Activated T-cell treated with anti-CD3 and anti-CD28 coated beads, Interleukin-2, amount 50 U/mL, for 4 hours (primary cell): Measurements from ENCODE around the gene TMEM59L. TPM values are rescaled to one million over a fixed set of nuclear protein-coding genes. Genes with fewer than 3 reads are reported as not detected.
A peak's percentile ranks its signal among the peaks of the same experiment; 100 is the strongest.

Experiments used
- ATAC-seq, 2 donors: fragments of 200-7000 bp; cut with Tn5 transposase; one replicate each; pipeline ENCODE4 v1.10.0; 2021
- DNase-seq: peaks from one replicate; pipeline ENCODE4 v3.0.0-alpha.2; 2020
- H3K27me3 Mint-ChIP-seq: one replicate; pipeline ENCODE4 v1.8.0; 2021; ENCODE audit warnings: low read depth, mixed read lengths
- H3K36me3 Mint-ChIP-seq: one replicate; pipeline ENCODE4 v1.8.0; 2022; ENCODE audit warnings: mixed read lengths; ENCODE audit not compliant: insufficient read depth
- H3K4me1 Mint-ChIP-seq: one replicate; pipeline ENCODE4 v1.8.0; 2021; ENCODE audit warnings: low read depth, mixed read lengths
- H3K4me3 Mint-ChIP-seq: one replicate; pipeline ENCODE4 v1.8.0; 2021; ENCODE audit warnings: mild to moderate bottlenecking, moderate library complexity, mixed read lengths
- H3K9me3 Mint-ChIP-seq: one replicate; pipeline ENCODE4 v1.8.0; 2021; ENCODE audit warnings: mixed read lengths
- total RNA-seq, 3 donors: library from RNA; stranded (reverse); gene quantifications; one replicate each; pipeline ENCODE4 v1.2.1, GENCODE V29; 2021

The TMEM59L gene
- total RNA-seq, 3 donors from 2014 or later: not detected

DNA sequence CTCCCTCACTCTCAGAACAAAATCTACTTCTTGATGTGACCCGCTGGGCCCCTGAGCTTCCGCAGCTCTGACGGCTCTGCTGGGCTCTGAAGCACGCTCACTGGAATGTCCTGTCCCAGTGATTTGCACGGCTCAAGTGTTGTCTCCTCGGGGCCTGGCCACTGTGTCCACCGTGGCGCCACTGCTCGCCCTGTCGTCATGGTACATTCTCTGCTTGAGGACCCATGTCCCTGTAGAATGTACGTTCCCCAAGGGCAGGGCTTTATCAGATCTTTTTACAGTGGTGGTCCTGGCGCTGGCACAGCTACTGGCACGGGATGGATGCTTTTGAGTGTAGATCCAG lies 36.3 kb downstream of the TMEM59L start:
- ATAC-seq (no peak), DNase-seq (no peak)
- Mint-ChIP-seq H3K4me3 (no peak overlapping the region), H3K27me3 (no peaks in the 10 kb centered on the region), H3K9me3 (no peaks in the 10 kb centered on the region), H3K4me1 (peaks cover 10% of the 10 kb centered on the region), H3K36me3 (peaks cover 1% of the 10 kb centered on the region)

DNA sequence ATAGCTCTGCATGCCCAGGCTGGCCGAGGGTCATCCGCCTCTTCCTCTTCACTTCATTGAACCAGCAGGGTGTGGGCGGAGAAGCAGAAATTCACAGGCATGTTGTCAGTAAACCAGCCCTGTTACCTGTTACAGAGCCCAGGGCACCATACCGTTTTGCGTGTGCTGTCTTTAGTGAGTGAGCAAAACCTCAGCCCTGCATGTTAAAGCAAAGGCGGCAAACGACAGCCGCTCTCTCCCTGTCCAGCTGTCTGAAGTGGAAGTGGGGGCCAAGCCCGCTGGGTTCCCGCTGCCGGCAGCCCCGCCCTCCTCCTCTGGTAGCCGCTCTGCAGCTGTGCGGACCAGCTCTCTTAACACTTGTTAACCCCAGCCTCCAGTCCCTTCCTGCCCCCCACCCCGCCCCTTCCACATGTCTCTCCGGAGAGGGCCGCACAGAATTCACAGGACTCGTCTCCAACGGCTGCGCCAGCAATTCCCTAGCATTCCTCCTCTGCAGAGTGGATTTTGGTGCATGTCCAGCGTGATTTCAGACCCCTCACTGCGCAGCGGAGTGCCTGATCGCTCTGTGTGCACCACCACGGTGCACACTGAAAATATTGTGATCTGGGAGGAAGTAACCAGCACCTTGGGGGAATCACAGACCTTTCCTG lies 36.8 kb downstream of the TMEM59L start:
- no peak for DNase-seq
- Mint-ChIP-seq H3K27me3 (no peaks in the 10 kb centered on the region), H3K9me3 (no peaks in the 10 kb centered on the region), H3K36me3 (peaks cover 1% of the 10 kb centered on the region), H3K4me3 (no peak overlapping the region), H3K4me1 (peaks cover 8% of the 10 kb centered on the region)
- peak in 1 of 2 donors; percentile 26 for ATAC-seq

DNA sequence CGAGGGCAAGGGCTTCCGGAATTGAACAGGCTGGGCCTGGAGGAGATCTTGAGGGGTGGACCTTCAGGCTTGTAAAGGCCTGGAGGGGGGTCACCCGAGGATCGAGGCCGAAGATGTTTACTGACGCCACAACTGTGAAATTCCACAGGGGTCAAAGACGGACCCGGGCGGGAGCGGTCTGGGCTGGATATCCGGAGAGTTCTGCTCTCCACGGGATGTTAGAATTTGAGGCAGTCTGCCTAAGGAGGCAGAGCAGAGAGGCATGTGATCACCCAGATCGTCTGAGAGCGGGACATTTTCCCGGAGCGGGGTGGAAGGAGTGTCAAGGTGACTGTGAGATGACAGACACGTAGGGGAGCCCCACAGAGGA lies 37.3 kb downstream of the TMEM59L start:
- Mint-ChIP-seq H3K4me3 (no peak overlapping the region), H3K4me1 (peaks cover 8% of the 10 kb centered on the region), H3K36me3 (peaks cover 1% of the 10 kb centered on the region), H3K9me3 (no peaks in the 10 kb centered on the region), H3K27me3 (no peaks in the 10 kb centered on the region)
- DNase-seq (no peak), ATAC-seq (no peak)

DNA sequence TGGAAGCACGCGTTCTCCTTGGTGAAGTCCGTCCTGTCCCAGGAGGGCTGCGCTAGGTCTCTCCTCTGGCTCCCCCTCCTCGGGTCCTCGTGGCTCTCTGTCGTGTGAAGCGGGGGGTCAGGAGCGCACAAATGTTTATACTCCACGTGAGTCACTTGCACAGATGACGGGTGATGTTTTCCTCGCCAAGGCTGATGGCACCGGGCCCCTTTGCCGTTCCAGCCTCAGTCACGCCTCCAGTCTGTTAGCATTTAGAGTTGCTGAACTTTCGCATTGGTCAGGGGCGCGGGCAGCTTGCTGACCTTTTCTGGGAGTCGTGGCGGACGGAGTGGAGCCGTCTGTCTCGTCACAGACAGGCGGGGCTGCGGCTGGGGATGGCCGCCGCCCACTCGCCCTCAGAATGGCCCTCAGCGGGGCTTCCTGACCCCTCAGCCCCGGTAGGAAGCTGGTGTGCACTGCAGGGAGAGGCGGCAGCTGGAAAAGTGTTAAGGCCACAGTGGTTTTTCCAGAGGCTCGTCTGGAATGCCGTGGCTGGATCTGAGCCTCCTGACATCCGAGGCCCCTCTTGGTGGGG lies 37.9 kb downstream of the TMEM59L start:
- no peaks in the 10 kb centered on the region for H3K9me3 Mint-ChIP-seq
- DNase-seq (no peak), ATAC-seq (no peak)
- no peaks in the 10 kb centered on the region for H3K27me3 Mint-ChIP-seq
- peaks cover 8% of the 10 kb centered on the region for H3K4me1 Mint-ChIP-seq
- H3K36me3 Mint-ChIP-seq: peaks cover 1% of the 10 kb centered on the region
- H3K4me3 Mint-ChIP-seq: no peak overlapping the region

DNA sequence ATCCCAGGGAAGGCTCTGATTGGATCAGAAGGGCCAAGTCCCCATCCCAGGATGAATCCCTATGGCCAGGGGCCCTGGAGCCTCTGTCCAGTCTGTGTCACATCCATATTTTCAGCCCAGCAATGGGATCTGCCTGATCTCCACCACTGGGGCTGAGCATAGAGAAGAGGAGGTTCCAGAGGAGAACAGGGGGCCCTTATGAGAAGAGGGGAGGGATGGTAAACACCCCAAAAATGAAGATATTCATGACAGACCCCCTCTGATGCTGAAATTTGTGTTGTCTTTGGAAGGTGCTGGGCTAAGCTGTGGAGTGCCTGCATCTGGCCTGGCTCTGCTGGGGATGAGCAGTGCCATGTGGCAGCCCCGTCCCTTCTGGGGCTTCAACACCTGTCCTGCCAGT lies 38.6 kb downstream of the TMEM59L start:
- Mint-ChIP-seq H3K4me1 (peaks cover 8% of the 10 kb centered on the region), H3K36me3 (peaks cover 1% of the 10 kb centered on the region), H3K27me3 (no peaks in the 10 kb centered on the region), H3K9me3 (no peaks in the 10 kb centered on the region), H3K4me3 (no peak overlapping the region)
- DNase-seq (no peak), ATAC-seq (no peak)

DNA sequence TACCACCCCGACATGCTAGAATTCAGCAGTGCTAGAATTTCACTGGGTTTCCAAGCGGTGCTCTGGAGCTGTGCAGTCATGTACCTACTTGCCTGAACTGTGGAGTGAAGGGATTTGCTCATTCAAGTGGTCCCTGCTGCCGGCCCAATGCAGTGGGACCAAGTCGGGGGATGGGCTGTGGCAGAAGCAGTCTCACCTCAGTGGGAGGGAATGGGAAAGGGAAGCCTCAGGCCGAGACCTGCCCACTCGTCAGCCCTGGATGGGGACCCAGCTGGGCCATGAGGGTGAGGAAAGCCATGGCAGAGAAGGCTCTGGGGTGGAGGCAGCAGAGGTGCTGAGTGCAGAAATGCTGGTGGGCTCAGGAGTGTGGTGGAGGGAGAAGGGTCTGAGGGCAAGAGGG lies 39.1 kb downstream of the TMEM59L start:
- Mint-ChIP-seq H3K4me1 (peaks cover 8% of the 10 kb centered on the region), H3K27me3 (no peaks in the 10 kb centered on the region), H3K9me3 (no peaks in the 10 kb centered on the region), H3K4me3 (no peak overlapping the region), H3K36me3 (peaks cover 1% of the 10 kb centered on the region)
- ATAC-seq (no peak), DNase-seq (no peak)

DNA sequence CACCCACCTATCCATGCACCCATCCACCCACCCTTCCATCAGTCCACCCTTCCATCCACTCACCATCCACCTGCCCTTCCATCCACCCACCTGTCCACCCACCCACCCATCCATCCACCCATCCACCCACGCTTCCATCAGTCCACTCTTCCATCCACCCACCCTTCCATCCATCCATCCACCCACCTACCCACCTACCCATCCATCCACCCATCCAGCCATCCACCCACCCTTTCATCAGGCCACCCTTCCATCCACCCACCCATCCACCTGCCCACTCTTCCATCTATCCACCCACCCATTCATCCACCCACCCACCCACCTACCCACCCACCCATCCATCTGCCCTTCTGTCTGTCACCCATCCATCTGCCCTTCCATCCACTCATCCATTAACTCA lies 41.2 kb downstream of the TMEM59L start:
- H3K27me3 Mint-ChIP-seq: no peaks in the 10 kb centered on the region
- no peaks in the 10 kb centered on the region for H3K36me3 Mint-ChIP-seq
- no peak overlapping the region for H3K4me3 Mint-ChIP-seq
- no peaks in the 10 kb centered on the region for H3K9me3 Mint-ChIP-seq
- DNase-seq: no peak
- H3K4me1 Mint-ChIP-seq: peaks cover 12% of the 10 kb centered on the region
- no peak for ATAC-seq

DNA sequence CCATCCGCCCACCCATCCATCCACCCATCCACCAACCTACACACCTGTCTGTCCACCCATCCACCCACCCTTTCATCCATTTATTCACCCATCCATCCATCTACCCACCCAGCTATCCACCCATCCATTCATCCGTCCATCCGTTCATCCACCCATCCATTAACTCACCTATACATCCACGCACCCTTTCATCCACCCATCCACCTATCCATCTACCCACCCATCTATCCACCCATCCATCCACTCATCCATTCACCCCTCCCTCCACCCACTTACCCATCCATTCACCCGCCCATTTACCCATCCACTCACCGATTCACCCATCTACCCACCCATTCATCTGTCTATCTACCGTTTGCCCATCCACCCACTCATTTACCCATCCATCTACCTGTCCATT lies 41.8 kb downstream of the TMEM59L start:
- no peaks in the 10 kb centered on the region for H3K27me3 Mint-ChIP-seq
- H3K9me3 Mint-ChIP-seq: no peaks in the 10 kb centered on the region
- ATAC-seq: no peak
- H3K4me3 Mint-ChIP-seq: no peak overlapping the region
- peaks cover 13% of the 10 kb centered on the region for H3K4me1 Mint-ChIP-seq
- DNase-seq: no peak
- no peaks in the 10 kb centered on the region for H3K36me3 Mint-ChIP-seq

DNA sequence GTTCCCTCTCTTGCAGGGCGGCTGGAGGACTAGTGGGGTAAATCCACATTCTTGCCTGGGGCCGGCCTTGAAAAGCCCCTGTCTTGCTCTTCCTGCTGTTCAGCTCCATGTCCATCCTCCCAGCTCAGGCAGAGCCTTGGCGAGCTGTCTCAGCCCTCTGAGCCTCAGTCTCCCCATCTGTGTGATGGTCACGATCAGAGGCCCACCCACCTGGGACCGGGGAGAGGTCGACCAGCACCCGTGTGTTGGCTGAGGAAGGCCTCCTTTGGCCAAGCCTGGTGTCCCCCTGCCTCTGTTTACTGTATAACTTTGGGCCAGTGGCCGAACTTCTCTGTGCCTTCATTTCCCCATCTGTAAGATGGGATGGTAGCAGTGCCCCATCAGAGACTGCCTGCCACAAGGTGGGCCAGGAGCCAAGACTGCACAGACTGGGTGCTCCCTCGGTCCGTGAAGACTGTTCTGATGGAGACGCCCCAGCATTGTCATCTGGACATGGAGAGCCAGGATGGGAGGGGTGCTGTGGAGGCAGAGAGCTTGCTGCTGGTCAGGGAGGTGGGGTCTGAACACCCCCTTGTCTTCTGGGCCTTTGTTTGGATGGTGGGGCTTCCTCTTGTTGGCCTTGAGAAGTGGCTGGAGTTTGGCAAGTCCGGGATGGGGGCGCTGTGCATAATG lies 42.6 kb downstream of the TMEM59L start:
- H3K4me3 Mint-ChIP-seq: no peak overlapping the region
- no peak for DNase-seq
- peaks cover 13% of the 10 kb centered on the region for H3K4me1 Mint-ChIP-seq
- H3K27me3 Mint-ChIP-seq: no peaks in the 10 kb centered on the region
- no peaks in the 10 kb centered on the region for H3K9me3 Mint-ChIP-seq
- no peaks in the 10 kb centered on the region for H3K36me3 Mint-ChIP-seq
- no peak for ATAC-seq

DNA sequence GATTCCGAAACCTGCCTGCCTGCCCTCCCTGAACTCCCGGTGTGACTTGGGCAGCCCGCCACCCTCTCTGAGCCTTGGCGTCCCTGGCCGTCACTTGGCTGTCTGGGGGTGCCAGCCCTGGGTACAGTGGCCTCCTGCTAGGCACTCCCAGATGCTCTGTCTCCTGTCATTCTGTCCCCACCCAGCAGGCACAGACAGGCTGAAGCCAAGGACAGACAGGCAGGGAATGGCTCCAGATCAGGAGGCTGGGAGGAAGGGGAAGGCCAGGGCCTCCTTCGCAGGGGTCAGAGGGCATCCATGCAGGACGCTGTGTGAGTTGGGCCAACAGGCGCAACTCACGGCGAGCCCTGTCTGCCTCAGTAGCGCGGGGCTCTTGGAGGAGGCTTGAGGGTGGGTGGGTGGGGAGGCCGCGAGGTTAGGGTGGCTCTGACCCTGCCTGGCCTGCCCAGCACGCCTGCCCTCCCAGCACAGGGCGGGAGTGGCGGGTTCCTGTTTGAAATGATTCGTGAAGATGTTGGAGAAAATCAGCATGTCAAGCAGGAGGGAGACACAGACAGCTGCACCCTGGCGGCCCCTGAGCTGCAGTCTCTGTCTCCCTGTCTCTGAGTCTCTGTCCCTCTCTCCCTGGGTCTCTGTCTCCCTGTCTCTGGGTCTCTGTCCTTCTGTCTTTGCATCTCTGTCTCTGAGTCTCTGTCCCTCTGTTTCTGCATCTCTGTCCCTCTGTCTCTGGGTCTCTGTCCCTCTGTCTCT lies 43.8 kb downstream of the TMEM59L start:
- DNase-seq (no peak), ATAC-seq (no peak)
- Mint-ChIP-seq H3K36me3 (peaks cover 3% of the 10 kb centered on the region), H3K4me3 (no peak overlapping the region), H3K9me3 (no peaks in the 10 kb centered on the region), H3K4me1 (peaks cover 16% of the 10 kb centered on the region), H3K27me3 (no peaks in the 10 kb centered on the region)

DNA sequence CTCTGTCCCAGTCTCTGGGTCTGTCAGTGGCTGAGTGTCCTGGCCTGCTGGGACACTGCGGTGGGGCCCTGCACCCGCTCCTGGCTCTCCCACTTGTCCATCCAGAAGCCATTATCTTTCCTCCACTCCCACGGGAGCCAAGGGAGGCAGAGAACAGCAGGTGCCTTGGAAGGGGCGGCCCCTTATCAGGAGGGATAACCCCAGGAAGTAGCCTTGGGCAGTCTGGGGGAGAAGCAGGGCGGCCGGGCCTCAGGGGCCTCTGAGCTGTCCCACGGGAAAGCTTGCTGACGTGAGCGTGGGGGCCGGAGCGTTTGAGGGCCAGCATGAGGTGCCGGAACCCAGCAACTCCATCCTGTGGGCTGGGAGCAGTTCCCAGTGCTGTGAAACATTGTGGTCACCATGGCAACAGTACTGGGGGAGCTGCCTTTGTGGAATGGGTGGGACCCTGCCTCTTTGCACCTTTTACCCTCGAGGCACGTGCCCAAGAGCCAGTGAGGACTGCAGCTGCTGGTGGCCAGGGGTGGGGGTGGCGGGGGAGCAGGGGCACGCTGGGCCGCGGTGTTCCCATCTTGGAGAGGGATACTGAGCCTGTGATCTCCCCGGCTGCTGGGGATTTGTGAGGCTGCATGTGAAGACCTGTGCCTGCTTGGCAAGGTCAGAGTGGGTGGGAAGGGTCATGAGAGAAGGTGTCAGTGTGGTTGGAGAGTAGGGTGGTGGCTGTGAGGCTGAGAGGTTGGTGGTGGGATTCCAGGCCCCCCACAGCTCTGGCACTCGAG lies 45.1 kb downstream of the TMEM59L start:
- no peak overlapping the region for H3K4me3 Mint-ChIP-seq
- peaks cover 3% of the 10 kb centered on the region for H3K36me3 Mint-ChIP-seq
- H3K27me3 Mint-ChIP-seq: no peaks in the 10 kb centered on the region
- H3K9me3 Mint-ChIP-seq: no peaks in the 10 kb centered on the region
- H3K4me1 Mint-ChIP-seq: peaks cover 17% of the 10 kb centered on the region
- no peak for ATAC-seq
- DNase-seq: no peak

DNA sequence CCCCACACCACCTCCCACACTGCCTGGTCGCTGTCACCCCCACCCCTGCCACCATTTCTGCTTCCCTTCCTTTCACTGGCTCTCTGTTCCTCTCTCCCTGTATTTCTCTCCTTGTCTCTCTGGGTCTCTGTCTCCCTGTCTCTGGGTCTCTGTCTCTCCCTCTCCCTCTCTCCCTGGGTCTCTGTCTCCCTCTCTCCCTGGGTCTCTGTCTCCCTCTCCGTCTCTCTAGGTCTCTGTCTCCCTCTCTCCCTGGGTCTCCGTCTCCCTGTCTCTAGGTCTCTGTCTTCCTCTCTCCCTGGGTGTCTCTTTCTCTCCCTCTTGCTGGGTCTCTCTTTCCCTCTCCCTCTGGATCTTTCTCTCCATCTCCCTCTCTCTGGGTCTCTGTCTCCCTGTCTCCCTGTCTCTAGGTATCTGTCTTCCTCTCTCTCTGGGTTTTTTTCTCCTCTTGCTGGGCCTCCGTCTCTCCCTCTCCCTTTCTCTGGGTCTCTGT lies 45.7 kb downstream of the TMEM59L start:
- Mint-ChIP-seq H3K4me3 (no peak overlapping the region), H3K9me3 (no peaks in the 10 kb centered on the region), H3K36me3 (peaks cover 3% of the 10 kb centered on the region), H3K4me1 (peaks cover 20% of the 10 kb centered on the region), H3K27me3 (no peaks in the 10 kb centered on the region)
- ATAC-seq: no peak
- no peak for DNase-seq

DNA sequence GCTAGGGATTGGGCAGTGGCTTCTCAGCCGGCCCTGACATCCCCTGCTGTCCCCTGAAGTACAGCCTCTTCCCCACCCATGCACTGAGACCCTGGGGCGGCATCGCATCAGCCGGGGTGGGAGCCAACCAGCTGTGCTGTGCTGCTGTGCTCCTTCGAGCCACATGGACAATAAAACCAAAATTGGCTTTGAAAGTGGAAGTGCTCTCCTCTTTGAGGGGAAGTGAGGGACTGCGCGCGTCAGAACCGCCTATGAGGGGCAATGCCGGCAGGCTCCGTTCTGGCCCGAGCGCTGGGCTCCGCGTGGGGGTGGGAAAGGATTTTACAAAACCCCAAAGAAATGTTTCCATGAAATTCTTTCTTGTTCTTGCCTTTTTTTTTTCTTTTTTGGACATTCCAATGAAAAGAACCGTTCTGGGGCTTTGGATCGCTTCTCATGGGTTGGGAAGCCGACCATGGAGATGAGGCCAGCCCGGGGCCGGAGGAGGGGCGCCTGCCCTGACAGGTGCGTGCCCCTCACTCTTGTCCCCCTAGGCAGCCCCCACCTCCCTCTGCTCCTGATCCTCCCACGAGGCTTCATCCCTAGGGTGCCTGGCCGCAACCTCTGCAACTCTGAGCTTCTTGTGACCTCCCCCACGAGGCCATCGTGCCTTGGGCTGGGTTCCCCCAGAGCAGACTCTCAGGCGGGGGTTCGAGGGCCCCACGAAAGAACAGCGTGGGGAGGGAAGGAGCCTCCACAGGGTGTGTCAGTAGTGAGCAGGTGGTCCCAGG lies 46.8 kb downstream of the TMEM59L start:
- Mint-ChIP-seq H3K4me3 (no peak overlapping the region), H3K36me3 (peaks cover 3% of the 10 kb centered on the region), H3K27me3 (no peaks in the 10 kb centered on the region), H3K9me3 (no peaks in the 10 kb centered on the region), H3K4me1 (peaks cover 29% of the 10 kb centered on the region)
- ATAC-seq (no peak), DNase-seq (no peak)
